Pancreas (tissue), 10 donors: ENCODE data around the gene CCDC187. TPM values are rescaled to one million over a fixed set of nuclear protein-coding genes. Genes with fewer than 3 reads are reported as not detected.

Experiments used
- ATAC-seq, 4 donors: fragments of 200-7000 bp; cut with Tn5 transposase; one replicate each; pipeline versions ENCODE4 v1.8.0 to v1.9.1; 2020; ENCODE audit warnings: mild to moderate bottlenecking in 4 of 4, moderate library complexity in 4 of 4
- DNase-seq, 6 donors: peaks; one replicate each; pipeline ENCODE4 v3.0.0-alpha.2; 2020
- FAIRE-seq: peaks from 2 replicates; lab custom pipeline; 2012; peaks lifted over from hg19 to GRCh38; lab: Jason Lieb, UNC
- H3K27ac ChIP-seq, 4 donors: fragments of 200-600 bp; sonication (generic); 1 replicate in 3 of 4; 2 replicates in 1 of 4; pipeline versions ENCODE4 v1.5.0 to v1.8.0; 2020
- H3K27me3 ChIP-seq, 4 donors: fragments of 200-600 bp; one replicate each; pipeline ENCODE4 v1.8.0; 2021
- H3K36me3 ChIP-seq, 3 donors: fragments of 200-600 bp; sonication (generic) in 1 of 3; one replicate each; pipeline versions ENCODE4 v1.5.0 to v1.8.0; 2020 to 2021
- H3K4me1 ChIP-seq, 3 donors: fragments of 200-600 bp; one replicate each; pipeline ENCODE4 v1.8.0; 2021
- H3K4me3 ChIP-seq, 4 donors: fragments of 200-600 bp; sonication (generic) in 2 of 4; one replicate each; pipeline versions ENCODE4 v1.5.0 to v1.8.0; 2020 to 2021
- H3K9me3 ChIP-seq, 4 donors: fragments of 200-600 bp; one replicate each; pipeline ENCODE4 v1.8.0; 2021
- CTCF ChIP-seq, 4 donors: fragments of 200-600 bp; sonication (generic) in 3 of 4; IDR thresholded peaks; one replicate each; pipeline versions ENCODE4 v1.5.0 to v1.8.0; 2021; ENCODE audit warnings: antibody characterized with exemption in 4 of 4
- WGBS, 2 donors: extraction: QIAGEN DNeasy Blood & Tissue Kit; methylation state at CpG; one replicate each; pipeline ENCODE4 v1.1.7; 2013; 5-methylcytosine and 5-hydroxymethylcytosine counted together
- intact Hi-C, 3 donors: fragments of 100-400 bp; cut with DNase I; formaldehyde crosslinking; loops; one replicate each; pipeline versions ENCODE4 v1.11.1 to v1.14.2; 2022
- polyA plus RNA-seq, 2 donors: library from polyadenylated mRNA; stranded (reverse); fragments of 200-250 nt; gene quantifications; one replicate each; pipeline ENCODE4 v1.2.3, GENCODE V29; 2013
- total RNA-seq, 6 donors: library from RNA; stranded (reverse); fragmentation: NEBNext Ultra II Directional in 4 of 6; extraction: Animal tissue kit (Norgen Biotek cat#: 25700) in 4 of 6; gene quantifications; one replicate each; pipeline versions ENCODE4 v1.2.1 to v1.2.4, GENCODE V29; 2021 to 2023
- donor health status: healthy with polysubstance abuse.
- donor health status: DM: no; HTN: no; CAD: no; lungs with moderate emphysema.
- donor health status: DM: no; HTN: no; CAD: no.
- donor health status: control.
- donor health status: control.
- donor health status: Bipolar disorder and iron deficiency.
- donor health status: DM: yes; HTN: yes; CAD: no.
- donor health status: DM: no; HTN: no; CAD: no.
- donor health status: DM: no; HTN: no; CAD: no.
- donor health status: DM: yes; HTN: yes; CAD: no.

Gene CCDC187
- total and polyA plus RNA-seq, 8 donors: 0.14 to 2.6 (median 0.43) TPM

DNA sequence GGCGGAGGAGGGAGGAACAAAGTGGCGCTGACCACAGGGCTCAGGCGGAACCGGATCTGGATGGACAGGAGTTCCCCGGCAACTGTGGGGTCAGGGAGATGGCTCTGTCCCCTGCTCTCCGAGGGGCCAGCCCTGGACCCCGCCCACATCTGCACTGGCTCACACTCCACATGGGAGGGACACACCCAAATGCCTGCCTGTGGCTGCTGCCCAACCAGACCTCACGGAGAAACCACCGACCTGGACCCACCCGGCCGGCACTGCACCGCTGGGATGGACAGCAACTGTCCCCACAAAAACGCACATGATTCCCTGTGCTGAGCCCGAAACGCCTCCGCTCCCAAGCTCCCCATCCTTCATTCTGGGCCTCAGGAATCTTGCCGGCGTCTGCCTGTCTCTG lies 4.8 kb downstream of the CCDC187 start:
- 77 to 87% methylated on average over 18 of the region's 18 CpGs for WGBS, 2 donors
- intact Hi-C loops: no loop called here
- H3K4me3 ChIP-seq: no peak overlapping the region
- peaks cover 6 to 13% (median 12%) of the 10 kb centered on the region in 3 donors for H3K4me1 ChIP-seq
- H3K9me3 ChIP-seq: no peaks in the 10 kb centered on the region
- ATAC-seq: no peak
- peak in 2 of 6 donors; percentile 39 to 62 for DNase-seq
- TF ChIP-seq CTCF (IDR thresholded peaks at IDR 0.05): no peak
- FAIRE-seq: no peak
- no peak overlapping the region for H3K27ac ChIP-seq
- H3K27me3 ChIP-seq: no peaks in the 10 kb centered on the region
- no peaks in the 10 kb centered on the region for H3K36me3 ChIP-seq

DNA sequence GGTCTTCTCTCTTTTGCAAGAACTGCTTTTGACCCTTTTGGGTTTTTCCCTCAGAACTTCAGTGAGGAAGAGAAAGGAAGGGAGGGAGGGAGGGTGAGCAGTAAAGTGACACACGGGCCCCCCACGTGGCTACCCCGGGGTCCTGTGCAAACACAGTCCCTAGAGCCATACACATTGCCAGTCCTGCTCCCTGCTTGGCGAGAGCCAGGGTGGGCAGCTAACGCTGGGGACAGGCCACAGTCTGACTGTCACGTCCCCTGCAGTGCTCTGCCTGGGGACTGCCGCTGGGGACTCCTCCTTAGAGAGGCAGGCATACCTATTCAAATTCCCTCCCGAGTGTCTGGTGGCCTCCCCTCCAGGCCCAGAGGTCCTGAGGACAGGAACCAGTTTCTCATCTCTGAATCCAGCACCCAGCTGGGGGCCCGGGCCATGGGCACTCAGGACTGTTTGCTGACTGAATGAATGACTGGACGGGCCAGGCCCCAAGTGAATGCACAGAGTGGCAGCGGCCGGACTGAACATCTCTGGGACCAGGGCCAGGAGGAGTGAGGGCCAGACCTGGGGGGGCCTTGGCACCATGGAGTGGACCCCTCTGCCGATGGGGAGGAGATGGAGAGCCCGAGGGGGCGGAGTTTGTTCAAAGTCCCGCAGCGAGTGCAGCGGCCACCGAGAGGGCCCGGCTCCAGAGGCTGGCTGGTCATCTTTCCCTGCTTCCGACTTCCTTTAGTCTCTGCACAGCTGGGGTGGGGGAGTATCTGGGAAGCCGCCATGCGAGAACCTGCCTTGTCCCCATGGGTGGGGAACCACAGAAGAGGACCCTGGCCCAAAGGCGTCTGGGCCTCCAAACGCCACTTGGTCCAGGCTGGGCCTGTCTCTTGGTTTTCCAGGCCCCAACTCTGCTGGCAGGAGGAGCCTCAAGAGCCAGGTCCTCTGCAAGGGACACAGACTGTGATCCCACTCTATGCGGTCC lies 5.8 kb downstream of the CCDC187 start:
- Histone ChIP-seq H3K36me3 (no peaks in the 10 kb centered on the region), H3K27ac (peak overlapping the region in 1 of 4 donors; percentile 68), H3K4me1 (peaks cover 6 to 13% (median 12%) of the 10 kb centered on the region in 3 donors), H3K4me3 (no peak overlapping the region), H3K9me3 (no peaks in the 10 kb centered on the region), H3K27me3 (no peaks in the 10 kb centered on the region)
- TF ChIP-seq CTCF (IDR thresholded peaks at IDR 0.05): no peak
- 75 to 84% methylated on average over 26 of the region's 26 CpGs for WGBS, 2 donors
- DNase-seq: peak in 2 of 6 donors; percentile 49 to 77
- no peak for ATAC-seq
- intact Hi-C loops: no loop called here
- FAIRE-seq: no peak

DNA sequence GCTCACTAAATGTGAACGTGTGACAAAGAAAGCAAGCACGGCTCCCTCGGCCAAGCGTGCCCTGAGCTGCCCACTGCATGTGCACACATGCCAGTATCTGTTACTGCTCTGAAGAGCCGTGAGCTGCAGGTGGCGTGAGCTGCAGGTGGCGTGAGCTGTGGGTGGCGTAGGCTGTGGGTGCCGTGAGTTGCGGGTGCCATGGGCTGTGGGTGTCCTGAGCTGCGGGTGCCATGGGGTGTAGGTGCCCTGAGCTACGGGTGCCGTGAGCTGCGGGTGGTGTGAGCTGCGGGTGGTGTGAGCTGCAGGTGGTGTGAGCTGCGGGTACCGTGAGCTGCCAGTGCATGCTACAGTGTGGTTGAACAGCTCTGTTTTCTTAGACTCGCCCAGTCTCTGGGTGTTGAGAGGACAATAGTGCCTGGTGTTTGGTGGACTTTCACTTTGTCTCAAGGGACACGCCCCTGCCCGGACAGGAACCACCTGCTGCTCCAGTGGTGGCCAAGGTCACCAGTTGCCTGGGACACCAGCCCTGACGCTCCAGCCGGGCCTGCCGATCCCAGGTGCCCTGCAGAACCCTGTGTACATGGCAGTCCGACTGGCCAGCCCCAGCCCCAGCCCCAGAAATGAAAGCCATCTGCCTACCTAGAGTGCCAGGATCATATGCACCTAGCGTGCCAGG lies 6.7 kb downstream of the CCDC187 start:
- Histone ChIP-seq H3K4me1 (peaks cover 6 to 13% (median 12%) of the 10 kb centered on the region in 3 donors), H3K27ac (peak overlapping the region; percentile 46 to 75 (median 66)), H3K9me3 (no peaks in the 10 kb centered on the region), H3K27me3 (no peaks in the 10 kb centered on the region), H3K4me3 (peak overlapping the region in 3 of 4 donors; percentile 10 to 45 (median 27)), H3K36me3 (no peaks in the 10 kb centered on the region)
- FAIRE-seq: no peak
- TF ChIP-seq CTCF (IDR thresholded peaks at IDR 0.05): no peak
- DNase-seq: peak; percentile 76 to 96 (median 89)
- intact Hi-C loops: no loop called here
- WGBS, 2 donors: 20% methylated on average over 24 to 25 of the region's 25 CpGs
- ATAC-seq: peak; percentile 91 to 94 (median 92)

DNA sequence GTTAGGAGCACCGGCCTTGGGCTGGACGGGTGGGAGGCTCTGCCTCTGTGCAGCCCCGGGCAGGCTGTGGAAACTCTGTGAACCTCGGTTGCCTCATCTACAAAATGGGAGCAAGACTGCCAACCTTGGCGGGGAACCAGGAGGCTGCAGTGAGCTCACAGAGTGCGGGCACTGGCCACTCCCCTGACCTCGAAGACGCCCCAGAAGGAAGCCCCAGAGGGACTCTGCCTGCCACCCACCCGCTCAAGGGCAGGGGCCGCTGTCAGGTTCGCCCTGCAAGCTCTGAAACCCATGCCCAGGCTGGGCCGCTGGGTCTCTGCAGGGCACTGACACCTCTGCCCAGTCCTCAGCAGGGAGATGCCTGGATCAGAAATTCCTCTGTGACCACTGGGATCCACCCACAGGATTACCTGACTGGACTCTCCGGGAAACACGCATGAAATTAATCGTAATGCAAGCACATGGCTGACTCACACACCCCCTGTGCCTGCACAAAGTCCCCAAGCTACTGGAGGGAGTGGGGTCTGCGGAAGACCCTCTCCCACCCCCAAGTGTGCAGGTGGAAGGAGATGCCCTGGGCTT lies 7.4 kb downstream of the CCDC187 start:
- WGBS, 2 donors: 57 to 69% methylated on average over 16 of the region's 16 CpGs
- TF ChIP-seq CTCF (IDR thresholded peaks at IDR 0.05): no peak
- H3K4me1 ChIP-seq: peaks cover 6 to 13% (median 12%) of the 10 kb centered on the region in 3 donors
- DNase-seq: peak in 2 of 6 donors; percentile 58 to 80
- peak overlapping the region; percentile 46 to 75 (median 66) for H3K27ac ChIP-seq
- ATAC-seq: peak; percentile 6 to 13 (median 11)
- intact Hi-C loops: no loop called here
- H3K9me3 ChIP-seq: no peaks in the 10 kb centered on the region
- H3K4me3 ChIP-seq: peak overlapping the region in 3 of 4 donors; percentile 10 to 45 (median 27)
- H3K27me3 ChIP-seq: no peaks in the 10 kb centered on the region
- no peaks in the 10 kb centered on the region for H3K36me3 ChIP-seq
- no peak for FAIRE-seq
